SIG-M5 treated with dmso at 0.1 percent for 504 hours (cell line): ENCODE measurements around the gene CLPTM1L.
"Not testable (repeated sequence)": the region's sequence is repeated elsewhere in the genome, so short reads cannot be mapped to it uniquely, and the experiment has no call there.

ENCODE experiments used
- DNase-seq: peaks from one replicate; lab custom pipeline; 2025; ENCODE audit not compliant: unreplicated experiment; lab: John Stamatoyannopoulos, UW

Gene CLPTM1L

DNA sequence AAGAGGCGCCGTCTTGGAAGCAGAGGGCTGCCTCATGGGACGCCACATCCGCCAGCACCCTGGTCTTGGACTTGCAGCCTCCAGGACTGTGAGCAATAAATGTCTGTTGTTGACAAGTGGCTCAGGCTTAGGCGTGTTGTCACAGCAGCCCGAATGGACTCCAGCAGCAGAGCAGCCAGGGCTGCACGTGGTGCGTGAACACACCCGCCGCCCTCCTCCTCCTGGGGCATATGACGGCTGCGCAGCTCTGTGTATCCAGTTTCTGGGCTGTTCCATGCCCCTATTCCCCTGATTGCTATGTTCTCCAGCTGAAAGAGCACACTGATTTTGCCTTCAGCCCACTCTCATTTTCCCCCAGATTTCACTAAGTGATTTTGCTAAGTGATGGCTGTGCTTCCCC is 36.0 kb upstream of the CLPTM1L start:
- no peak for DNase-seq

DNA sequence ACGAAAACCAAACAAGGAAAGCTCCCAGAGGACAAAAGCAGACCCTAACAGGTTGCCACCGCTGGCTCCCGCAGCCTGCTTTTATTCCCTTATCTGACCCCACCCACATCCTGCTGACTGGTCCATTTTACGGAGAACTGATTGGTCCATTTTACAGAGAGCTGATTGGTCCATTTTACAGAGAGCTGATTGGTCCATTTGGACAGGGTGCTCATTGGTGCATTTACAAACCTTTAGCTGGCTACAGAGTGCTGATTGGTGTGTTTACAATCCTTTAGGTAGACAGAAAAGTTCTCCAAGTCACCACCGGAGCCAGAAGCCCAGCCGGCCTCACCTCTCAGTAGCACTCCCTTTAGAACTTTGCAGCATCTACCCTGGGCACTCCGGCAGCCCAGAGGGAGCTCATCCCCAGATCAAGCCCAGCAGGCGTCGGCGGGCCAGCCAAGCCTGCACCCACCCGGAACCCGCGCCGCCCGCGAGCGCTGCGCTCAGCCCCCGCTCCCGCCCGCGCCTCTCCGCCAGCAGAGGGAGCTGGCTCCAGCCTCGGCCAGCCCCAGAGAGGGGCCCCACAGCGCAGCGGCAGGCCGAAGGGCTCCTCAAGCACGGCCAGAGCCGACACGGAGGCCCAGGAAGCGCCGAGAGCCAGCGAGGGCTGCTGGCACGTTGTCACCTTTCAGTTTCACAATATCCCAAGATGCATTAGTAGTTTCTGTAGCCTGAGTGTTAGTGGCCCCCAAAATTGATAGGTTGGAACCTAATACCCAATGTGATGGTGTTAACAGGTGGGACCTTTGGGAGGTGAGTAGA is 35.3 kb upstream of the CLPTM1L start:
- no peak for DNase-seq

DNA sequence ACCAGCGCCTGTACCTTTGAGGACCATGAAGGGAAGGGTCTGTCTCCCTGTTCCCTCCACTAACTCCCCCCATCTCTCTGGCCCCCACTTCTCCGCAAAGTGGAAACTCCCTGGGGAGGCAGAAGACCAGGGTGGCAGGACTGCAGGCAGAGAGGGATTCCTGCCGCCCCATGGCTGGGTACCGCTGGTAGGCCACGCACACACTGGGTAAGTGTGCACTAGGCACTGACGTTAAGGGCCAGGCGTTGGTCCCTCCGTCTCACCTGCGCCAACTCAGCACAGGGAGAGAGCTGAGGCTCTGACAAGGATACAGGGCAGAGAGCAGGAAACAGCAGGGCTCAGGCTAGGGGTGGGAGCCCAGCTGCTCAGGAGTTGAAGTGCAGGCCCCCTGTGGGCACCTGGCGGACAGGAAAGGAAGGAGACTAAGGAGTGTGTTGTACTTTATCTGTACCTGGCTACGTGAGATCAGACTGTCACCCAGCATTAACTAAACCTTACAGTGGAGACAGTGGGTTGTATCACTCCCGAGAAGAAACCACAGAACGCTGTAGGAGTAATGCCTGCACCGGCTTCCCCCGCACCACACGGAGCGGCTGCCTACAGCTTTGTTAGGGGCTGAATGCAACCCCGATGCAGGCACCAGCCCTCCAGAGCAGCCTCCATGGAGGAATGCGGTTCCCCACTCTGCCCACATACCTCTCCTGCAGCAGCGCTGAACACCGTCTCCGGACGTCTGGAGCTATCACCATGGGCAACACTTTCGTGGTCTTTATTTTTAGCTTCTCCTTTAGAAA is 34.2 kb upstream of the CLPTM1L start:
- no peak for DNase-seq

DNA sequence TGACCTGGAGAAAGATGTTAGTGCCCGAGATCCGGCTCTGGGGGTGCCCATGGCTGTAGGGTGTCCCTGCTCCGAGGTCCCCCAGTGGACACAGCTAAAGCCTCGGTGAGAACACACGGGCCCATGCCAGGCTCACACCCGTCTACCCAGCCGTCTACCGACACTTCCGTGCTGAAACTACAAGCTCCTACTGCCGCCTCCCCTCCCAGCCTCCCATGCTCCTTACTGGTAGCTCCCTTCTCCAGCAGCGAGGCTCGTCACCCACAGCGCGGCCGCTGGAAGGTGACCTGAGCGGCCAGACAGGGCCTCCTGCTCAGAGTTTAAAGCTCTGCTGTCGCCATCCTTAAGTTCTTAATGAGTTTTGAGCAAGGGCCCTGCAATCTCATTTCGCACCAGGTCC is 33.2 kb upstream of the CLPTM1L start:
- DNase-seq: no peak

DNA sequence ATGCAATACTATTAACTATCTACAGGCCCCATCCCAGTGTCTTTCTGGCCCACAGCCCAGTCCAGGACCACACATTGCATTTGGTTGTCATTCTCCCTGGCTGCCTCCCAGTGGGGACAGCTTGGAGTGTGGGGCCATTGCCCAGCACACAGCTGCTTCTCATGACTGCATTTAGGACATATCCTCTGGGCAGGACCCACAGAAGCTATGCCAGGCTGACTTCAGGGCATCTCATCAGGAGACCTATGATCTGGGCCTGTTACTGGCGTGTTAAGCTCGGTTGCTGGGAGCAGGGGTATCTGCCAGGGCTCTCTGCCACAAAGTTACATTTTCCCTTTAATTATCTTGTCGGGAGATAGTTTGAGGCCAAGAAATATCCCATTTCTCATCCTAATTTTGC is 32.1 kb upstream of the CLPTM1L start:
- no peak for DNase-seq

DNA sequence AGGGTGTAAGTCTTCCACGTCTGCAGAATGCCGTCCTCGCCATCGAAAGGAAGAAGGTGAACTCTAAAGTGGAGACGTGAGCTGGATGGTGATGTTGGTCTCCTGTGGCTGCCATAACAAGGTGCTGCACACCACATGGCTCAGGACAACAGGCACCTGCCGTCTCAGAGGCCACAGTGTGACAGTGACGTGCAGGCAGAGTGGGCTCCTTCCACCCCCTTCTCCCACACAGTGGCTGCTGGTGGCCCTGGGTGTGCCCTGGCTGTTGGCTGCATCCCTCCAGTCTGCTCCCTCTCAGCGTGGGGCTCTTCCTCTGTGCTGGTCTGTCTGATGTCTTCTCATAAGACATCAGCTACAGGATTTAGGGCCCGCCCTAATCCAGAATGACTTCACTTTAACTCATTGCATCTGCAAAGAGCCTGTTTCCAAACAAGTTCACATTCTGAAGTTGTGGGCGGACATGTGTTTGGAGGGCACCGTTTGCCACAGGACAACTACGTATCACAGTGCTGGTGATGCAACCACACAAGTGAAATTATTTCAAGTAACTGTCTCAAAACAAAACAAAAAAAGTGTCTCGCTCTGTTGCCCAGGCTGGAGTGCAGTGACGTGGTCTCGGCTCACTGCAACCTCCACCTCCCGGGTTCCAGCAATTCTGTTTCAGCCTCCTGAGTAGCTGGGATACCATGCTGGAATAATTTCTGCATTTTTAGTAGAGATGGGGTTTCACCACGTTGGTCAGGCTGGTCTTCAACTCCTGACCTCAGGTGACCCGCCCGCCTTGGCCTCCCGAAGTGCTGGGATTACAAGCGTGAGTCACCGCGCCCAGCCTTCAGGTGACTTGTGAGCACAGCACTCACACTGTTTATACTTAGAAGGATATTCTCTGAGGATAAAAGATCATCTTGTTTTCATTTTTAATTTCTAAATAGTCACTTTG is 31.2 kb upstream of the CLPTM1L start:
- no peak for DNase-seq

DNA sequence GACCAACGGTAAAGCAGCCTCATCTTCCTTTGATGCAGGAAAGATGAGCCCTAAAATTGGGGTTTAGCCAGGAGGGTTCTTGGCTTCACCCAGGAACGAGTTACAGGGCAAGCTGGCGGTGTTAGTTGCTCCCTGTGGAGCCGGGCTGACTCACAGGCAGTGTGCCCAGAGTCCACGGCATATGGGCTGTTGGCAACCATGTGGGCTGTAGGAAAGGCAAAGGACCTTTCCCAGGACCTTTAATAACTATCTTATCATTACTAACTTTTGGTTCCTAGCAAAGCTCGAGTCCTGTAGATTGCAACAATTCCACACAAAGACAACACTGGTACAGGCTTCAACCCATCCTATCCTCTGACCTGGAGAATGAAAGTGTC is 29.8 kb upstream of the CLPTM1L start:
- DNase-seq: no peak

GRCh38 chr5:1374030-1374678 is 29.3 kb upstream of the CLPTM1L start:
- no peak for DNase-seq

DNA sequence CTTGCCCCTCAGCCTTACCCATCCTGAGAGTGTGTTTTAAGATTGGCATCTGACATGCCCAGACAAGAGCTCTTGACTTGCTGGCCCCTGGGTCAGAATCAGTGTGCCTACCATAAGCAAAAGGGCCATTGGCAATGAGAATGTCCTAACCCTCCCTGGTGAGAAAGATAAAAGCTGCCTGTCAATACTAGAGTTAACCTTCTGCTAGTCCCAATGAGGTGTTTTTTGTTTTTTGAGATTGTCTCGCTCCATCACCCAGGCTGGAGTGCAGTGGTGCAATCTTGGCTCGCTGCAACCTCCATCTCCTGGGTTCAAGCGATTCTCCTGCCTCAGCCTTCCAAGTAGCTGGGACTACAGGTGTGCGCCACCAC is 27.1 kb upstream of the CLPTM1L start:
- not testable (repeated sequence) for DNase-seq

DNA sequence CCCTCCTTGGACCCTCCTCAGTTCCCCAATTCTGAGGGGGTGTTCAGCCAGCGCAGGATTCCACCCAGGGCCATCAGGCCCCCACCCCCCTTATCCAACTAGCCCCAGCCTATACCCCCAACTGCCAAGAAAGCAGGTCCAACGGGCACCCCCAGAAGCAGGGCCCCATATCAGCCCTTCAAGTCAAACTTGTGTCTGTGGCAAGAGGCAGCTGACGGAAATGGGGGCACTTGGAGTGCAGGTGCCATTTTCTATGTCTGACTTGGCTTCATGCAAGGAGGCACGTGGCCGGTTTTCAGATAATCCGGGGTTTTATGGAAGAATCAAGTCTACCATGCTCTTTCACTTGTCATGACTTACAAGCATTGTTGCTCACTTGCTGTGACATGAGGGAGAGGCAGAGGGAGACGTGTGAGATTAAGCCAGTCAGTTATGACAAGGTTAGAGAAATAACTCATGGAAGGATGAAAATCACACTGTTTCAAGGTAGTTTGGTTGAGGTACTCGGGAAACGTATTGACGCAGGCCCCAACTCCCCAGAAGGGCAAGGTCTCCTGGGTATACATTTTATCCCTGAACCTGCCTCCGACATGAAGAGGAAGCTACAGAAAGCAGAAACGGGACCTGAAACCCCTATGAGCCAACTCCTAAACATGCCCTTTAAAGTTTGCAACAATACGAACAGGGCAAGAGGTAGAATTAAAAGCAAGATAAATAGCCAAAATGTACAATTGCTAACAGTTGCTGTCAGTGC is 26.5 kb upstream of the CLPTM1L start:
- DNase-seq: peak; percentile 49

DNA sequence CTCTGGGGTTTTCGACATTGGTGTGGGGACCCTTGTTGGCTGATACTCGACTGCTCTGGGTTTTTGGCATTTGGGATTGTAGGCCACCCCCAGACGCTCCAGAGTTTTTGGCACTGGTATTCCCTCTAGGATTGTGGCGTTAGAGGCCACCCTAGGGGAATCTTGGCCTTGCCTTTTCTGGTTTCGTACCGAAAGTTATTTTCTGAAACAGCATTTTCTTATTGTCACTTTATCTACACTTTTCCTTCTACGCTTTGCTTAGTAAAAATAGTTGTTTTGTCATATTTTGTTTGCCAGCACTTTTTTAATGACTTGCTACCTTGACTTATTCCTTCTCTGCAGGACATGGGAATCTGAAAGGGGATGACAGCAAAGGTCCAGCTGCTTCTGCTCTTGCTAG is 25.1 kb upstream of the CLPTM1L start:
- DNase-seq: no peak

DNA sequence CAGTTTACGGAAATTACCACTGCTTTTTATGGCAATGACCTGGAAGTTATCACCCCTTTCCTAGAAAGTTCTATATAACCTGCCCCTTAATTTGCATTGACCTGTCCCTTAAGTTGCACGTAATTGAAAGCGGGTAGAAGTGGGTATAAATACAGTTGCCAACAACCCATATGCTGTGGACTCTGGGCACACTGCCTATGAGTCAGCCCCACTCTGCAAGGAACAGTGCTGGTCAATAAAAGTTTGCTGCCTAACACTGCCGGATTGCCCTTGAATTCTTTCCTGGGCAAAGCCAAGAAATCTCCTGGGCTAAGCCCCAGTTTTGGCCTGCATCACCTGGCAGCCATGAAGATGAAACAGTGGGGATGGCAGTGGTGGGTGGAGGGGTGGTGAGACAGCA is 23.9 kb upstream of the CLPTM1L start:
- DNase-seq: no peak

DNA sequence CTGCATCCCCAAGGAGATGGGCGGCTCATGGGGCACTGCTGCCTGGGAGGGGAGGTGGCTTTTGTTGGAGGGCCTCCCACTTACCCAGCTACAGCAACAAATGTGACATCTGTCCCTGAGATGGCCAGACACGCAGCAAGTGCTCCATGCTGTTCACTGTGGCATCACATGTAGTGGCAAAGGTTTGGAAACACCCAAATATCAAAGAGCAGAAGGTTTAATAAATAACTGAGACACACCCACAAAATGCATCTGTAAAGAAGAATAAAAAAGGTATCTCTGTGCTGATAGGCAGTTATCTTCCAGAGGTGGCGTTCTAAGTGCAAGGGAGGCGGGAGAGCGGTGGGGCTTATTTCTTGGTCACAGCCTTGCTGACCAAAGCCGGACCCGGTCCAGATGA is 23.3 kb upstream of the CLPTM1L start:
- no peak for DNase-seq

DNA sequence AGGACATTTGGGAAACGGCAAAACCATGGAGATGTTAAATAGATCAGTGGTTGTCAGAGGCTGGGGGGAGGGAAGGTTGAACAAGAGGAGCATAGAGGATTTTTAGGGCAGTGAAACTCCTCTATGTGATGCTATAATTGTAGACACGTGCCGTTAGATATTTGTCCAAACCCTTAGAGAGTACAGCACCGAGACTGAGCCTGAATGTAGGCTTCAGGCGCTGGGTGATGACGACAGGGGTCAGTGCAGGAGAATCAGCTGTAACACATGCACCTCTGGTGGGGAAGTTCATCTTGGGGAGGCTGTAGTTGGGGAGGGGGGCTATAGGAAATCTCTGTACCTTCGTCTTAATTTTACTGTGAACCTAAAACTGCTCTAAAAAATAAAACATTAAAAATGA is 22.2 kb upstream of the CLPTM1L start:
- no peak for DNase-seq

GRCh38 chr5:1366514-1366913 is 21.6 kb upstream of the CLPTM1L start:
- DNase-seq: no peak

DNA sequence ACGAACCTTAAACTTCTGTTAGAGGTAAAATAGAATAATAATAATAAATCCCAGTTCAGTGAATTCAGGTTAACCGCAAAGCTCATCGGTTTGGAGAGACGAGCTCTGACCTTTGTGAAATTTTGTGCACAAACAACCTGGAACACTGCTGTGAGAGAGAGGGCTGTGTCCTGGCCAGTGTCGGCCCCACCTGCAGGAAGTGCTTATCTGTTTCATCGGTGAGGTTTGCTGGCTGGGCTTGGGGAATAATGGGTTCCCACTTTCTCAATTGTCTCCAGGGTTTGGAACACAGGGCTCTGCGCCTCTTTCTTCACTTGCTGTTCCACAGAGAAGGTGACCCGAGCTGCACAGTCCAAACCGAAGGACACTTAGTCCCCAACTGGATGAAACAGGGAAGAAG is 19.3 kb upstream of the CLPTM1L start:
- DNase-seq: no peak

- DNase-seq: no peak
Measured at GRCh38 chr5:1363581-1363980, 18.7 kb upstream of the CLPTM1L start.

DNA sequence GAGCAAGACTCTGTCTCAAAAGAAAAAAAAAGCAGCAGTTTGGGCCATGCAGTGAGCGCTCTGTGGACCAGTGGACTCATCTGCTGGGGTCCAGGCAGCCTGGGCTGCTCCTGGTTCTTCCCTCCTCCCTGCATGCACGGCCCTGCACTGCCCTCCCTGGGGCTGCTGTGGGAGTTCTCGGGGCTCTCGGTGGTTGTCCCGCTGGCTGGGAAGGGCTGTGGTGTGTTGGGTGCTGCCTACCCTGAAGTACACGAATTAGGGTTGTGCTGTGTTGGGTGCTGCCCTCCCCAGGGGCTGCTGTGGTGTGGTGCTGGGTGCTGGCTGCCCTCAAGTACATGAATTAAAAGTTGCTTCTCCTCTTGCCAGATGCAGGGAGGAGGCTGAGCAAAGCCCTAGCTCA is 18.3 kb upstream of the CLPTM1L start:
- DNase-seq: no peak

GRCh38 chr5:1362242-1363015 is 17.5 kb upstream of the CLPTM1L start:
- DNase-seq: no peak

DNA sequence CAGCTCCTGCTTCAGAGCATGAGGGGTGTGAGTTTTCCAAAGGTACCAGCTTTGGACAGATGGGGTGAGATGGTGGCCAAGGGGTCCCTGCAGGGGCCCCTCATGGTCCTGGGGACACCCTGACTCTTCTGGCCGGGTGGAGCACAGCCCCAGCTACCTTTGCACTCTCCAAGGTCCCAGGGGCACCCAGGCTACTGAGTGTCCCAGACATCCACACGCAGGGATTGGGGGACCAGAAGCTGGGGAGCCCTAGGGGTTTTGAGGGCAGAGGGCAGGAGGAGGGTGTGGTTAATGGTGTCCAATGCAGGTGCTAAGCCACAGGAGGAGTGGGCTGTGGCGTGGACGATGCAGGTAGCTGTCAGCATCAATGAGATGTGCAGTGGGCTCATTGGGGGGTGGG is 16.0 kb upstream of the CLPTM1L start:
- no peak for DNase-seq
